Peyer's patch (tissue), 4 donors: Measurements from ENCODE around the gene COLGALT1.

Experiments used
- CTCF ChIP-seq, 6 experiments: fragments of 450-650 bp in 4 of 6; fragments of 200-600 bp in 2 of 6; sonication (generic) in 1 of 6; IDR thresholded peaks; one replicate each; pipeline ENCODE4 v1.5.1; 2017 to 2019; ENCODE audit warnings: antibody characterized with exemption in 6 of 6, mild to moderate bottlenecking in 3 of 6, moderate library complexity in 1 of 6
- POLR2A ChIP-seq, 2 donors: fragments of 450-650 bp; IDR thresholded peaks; one replicate each; pipeline ENCODE4 v1.5.1; 2017; ENCODE audit warnings: antibody characterized with exemption in 2 of 2, mild to moderate bottlenecking in 2 of 2, moderate library complexity in 2 of 2

DNA sequence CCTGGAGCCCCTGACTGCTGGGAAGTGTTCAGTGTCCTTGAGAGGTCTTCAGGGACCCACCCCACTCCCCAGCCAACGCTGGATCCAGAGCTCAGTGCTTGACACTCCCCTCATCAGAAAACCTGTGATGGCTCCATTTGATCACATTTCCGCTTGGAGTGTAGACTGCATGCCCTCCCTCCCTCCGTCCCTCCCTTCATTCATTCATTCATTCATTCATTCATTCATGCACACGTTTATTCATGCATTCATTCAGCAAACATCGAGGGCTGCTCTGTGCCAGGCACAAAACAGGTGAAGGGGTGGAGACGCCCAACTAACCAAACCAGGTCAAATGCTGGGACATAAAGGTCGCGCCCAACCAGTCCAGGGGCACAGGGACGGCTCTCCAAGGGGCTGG lies 30.3 kb upstream of the COLGALT1 start:
- TF ChIP-seq CTCF (IDR thresholded peaks at IDR 0.05) (no peak), POLR2A (IDR thresholded peaks at IDR 0.05) (no peak)
